Heart right ventricle (tissue), 16 donors: ENCODE results near the gene DIP2C. TPM values are rescaled to one million over a fixed set of nuclear protein-coding genes. Genes with fewer than 3 reads are reported as not detected.
"Not testable (repeated sequence)": the region's sequence is repeated elsewhere in the genome, so short reads cannot be mapped to it uniquely, and the experiment has no call there.

Source experiments
- ATAC-seq, 8 donors: fragments of 200-7000 bp; cut with Tn5 transposase; one replicate each; pipeline ENCODE4 v1.9.1; 2020; ENCODE audit warnings: mild to moderate bottlenecking in 8 of 8, moderate library complexity in 8 of 8, moderate number of reproducible peaks in 1 of 8
- DNase-seq, 2 donors: peaks; one replicate each; pipeline ENCODE4 v3.0.0-alpha.2; 2020
- H3K27ac ChIP-seq, 10 donors: fragments of 200-600 bp; sonication (generic) in 2 of 10; one replicate each; pipeline versions ENCODE4 v1.5.0 to v1.8.0; 2020 to 2022; ENCODE audit warnings: mild to moderate bottlenecking in 3 of 10
- H3K27me3 ChIP-seq, 7 donors: fragments of 200-600 bp; one replicate each; pipeline ENCODE4 v1.8.0; 2021 to 2022; ENCODE audit warnings: mild to moderate bottlenecking in 2 of 7
- H3K36me3 ChIP-seq, 9 donors: fragments of 200-600 bp; sonication (generic) in 1 of 9; one replicate each; pipeline versions ENCODE4 v1.5.0 to v1.8.0; 2020 to 2022; ENCODE audit warnings: mild to moderate bottlenecking in 2 of 9
- H3K4me1 ChIP-seq, 9 donors: fragments of 200-600 bp; sonication (generic) in 1 of 9; one replicate each; pipeline versions ENCODE4 v1.5.0 to v1.8.0; 2020 to 2022; ENCODE audit warnings: mild to moderate bottlenecking in 4 of 9
- H3K4me3 ChIP-seq, 10 donors: fragments of 200-600 bp; sonication (generic) in 2 of 10; one replicate each; pipeline versions ENCODE4 v1.5.0 to v1.8.0; 2020 to 2022; ENCODE audit warnings: mild to moderate bottlenecking in 7 of 10, moderate library complexity in 2 of 10
- H3K9me3 ChIP-seq, 11 donors: fragments of 200-600 bp in 10 of 11; sonication (generic) in 2 of 11; one replicate each; pipeline versions ENCODE4 v1.5.0 to v1.8.0; 2013 to 2022; ENCODE audit warnings: mild to moderate bottlenecking in 2 of 11, control low read depth in 1 of 11, moderate library complexity in 1 of 11
- CTCF ChIP-seq, 9 donors: fragments of 200-600 bp; sonication (generic) in 2 of 9; IDR thresholded peaks; one replicate each; pipeline versions ENCODE4 v1.5.0 to v1.8.0; 2021 to 2022; ENCODE audit warnings: antibody characterized with exemption in 9 of 9, mild to moderate bottlenecking in 5 of 9, moderate library complexity in 1 of 9
- WGBS, 2 donors: extraction: QIAGEN DNeasy Blood & Tissue Kit; methylation state at CpG; one replicate each; pipeline ENCODE4 v1.1.7; 2013; ENCODE audit warnings: inconsistent platforms in 1 of 2; 5-methylcytosine and 5-hydroxymethylcytosine counted together
- intact Hi-C, 10 donors: fragments of 100-400 bp; cut with DNase I; formaldehyde crosslinking; loops; one replicate each; pipeline versions ENCODE4 v1.11.1 to v1.14.2; 2022
- polyA plus RNA-seq, 2 donors: library from polyadenylated mRNA; stranded (reverse); fragments of 200-250 nt; gene quantifications; one replicate each; pipeline ENCODE4 v1.2.3, GENCODE V29; 2013
- total RNA-seq, 10 donors: library from RNA; stranded (reverse); fragmentation: NEBNext Ultra II Directional in 3 of 10; extraction: Animal tissue kit (Norgen Biotek cat#: 25700) in 3 of 10; gene quantifications; one replicate each; pipeline versions ENCODE4 v1.2.1 to v1.2.4, GENCODE V29; 2021 to 2023
- donor health status: Arrhythmogenic right ventricular cardiomyopathy.
- donor health status: ischemic (EF 13 %, LVEDD 7.1; RV severe dilation, severe dysfunction).
- donor health status: healthy with polysubstance abuse.
- donor health status: DM: no; HTN: yes; CAD: no.
- donor health status: DM: no; HTN: no; CAD: no.
- donor health status: ischemic (EF 25% LVEDD 6.9; RV normal size, moderate dysfunction).
- donor health status: ischemic (EF 25% LVEDD 5.7; RV mildly dilated, moderate dysfunction).
- donor health status: healthy.
- donor health status: DM: yes; HTN: yes; CAD: no.
- donor health status: Ischemic cardiomyopathy.
- donor health status: ischemic (EF 35%, LVEDD 5.7; RV mildly dilated, moderate dysfunction).
- donor health status: nonischemic (EF 11% LVEDD 7.7; RV severe dilation, severe dysfunction).
- donor health status: DM: yes; HTN: yes; CAD: no.
- donor health status: PGD.
- donor health status: ischemic (EF 29% LVEDD 5.4; RV normal size, mild dysfunction).
- donor health status: nonischemic (EF 23%, LVEDD 6.1; RV moderate dilation, normal function).

DIP2C gene
- total and polyA plus RNA-seq, 12 donors, result 7.1 to 48.2 (median 33.7) TPM

- H3K36me3 ChIP-seq, result no peaks in the 10 kb centered on the region
- H3K4me3 ChIP-seq, result no peak overlapping the region
- H3K27me3 ChIP-seq, result no peaks in the 10 kb centered on the region
- intact Hi-C loops, result loop anchor here in 1 of 10 donors (10.0 kb wide), 1 partner anchor 146 kb away; no protein-coding TSS in a partner anchor
- no peak for DNase-seq
- TF ChIP-seq CTCF (IDR thresholded peaks at IDR 0.05), result no peak
- peak; percentile 30 to 66 (median 54) for ATAC-seq
- 61 to 66% methylated on average over 14 of the region's 14 CpGs for WGBS, 2 donors
- no peaks in the 10 kb centered on the region for H3K9me3 ChIP-seq
- peak overlapping the region in 9 of 10 donors; percentile 0 to 73 (median 68) for H3K27ac ChIP-seq
- H3K4me1 ChIP-seq, result peaks cover 13 to 64% (median 40%) of the 10 kb centered on the region in 9 donors
Observed at GRCh38 chr10:660970-661596, 28.4 kb downstream of the DIP2C start.

- peak overlapping the region in 9 of 10 donors; percentile 0 to 73 (median 68) for H3K27ac ChIP-seq
- WGBS, 2 donors, result 41 to 59% methylated on average over 6 of the region's 6 CpGs
- intact Hi-C loops, result loop anchor here in 1 of 10 donors (10.0 kb wide), 1 partner anchor 146 kb away; no protein-coding TSS in a partner anchor
Observed at GRCh38 chr10:660413-660969, 29.0 kb downstream of the DIP2C start.

GRCh38 chr10:659688-660141 is 29.8 kb downstream of the DIP2C start:
- 15 to 22% methylated on average over 9 of the region's 9 CpGs for WGBS, 2 donors
- DNase-seq (no peak), ATAC-seq (peak in 2 of 8 donors; percentile 31 to 34)
- peak overlapping the region in 9 of 10 donors; percentile 39 to 73 (median 65) for H3K27ac ChIP-seq
- no peaks in the 10 kb centered on the region for H3K27me3 ChIP-seq
- TF ChIP-seq CTCF (IDR thresholded peaks at IDR 0.05), result no peak
- peaks cover 13 to 65% (median 43%) of the 10 kb centered on the region in 9 donors for H3K4me1 ChIP-seq
- intact Hi-C loops, result loop anchor here in 1 of 10 donors (10.0 kb wide), 1 partner anchor 145 kb away; no protein-coding TSS in a partner anchor
- H3K9me3 ChIP-seq, result no peaks in the 10 kb centered on the region
- no peaks in the 10 kb centered on the region for H3K36me3 ChIP-seq
- H3K4me3 ChIP-seq, result no peak overlapping the region

More at GRCh38 chr10:660413-660969, 29.0 kb downstream of the DIP2C start:
- Histone ChIP-seq H3K36me3 (no peaks in the 10 kb centered on the region), H3K27me3 (no peaks in the 10 kb centered on the region), H3K4me3 (no peak overlapping the region), H3K4me1 (peaks cover 13 to 64% (median 40%) of the 10 kb centered on the region in 9 donors), H3K9me3 (no peaks in the 10 kb centered on the region)
- DNase-seq (no peak), ATAC-seq (peak in 6 of 8 donors; percentile 49 to 76 (median 60))
- TF ChIP-seq CTCF (IDR thresholded peaks at IDR 0.05), result no peak

GRCh38 chr10:657816-658350 is 31.6 kb downstream of the DIP2C start:
- 97 to 99% methylated on average over 6 to 9 of the region's 11 CpGs for WGBS, 2 donors
- H3K27ac ChIP-seq, intact Hi-C loops, DNase-seq, ATAC-seq, H3K4me3 ChIP-seq, H3K36me3 ChIP-seq, H3K9me3 ChIP-seq, H3K27me3 ChIP-seq: not testable (repeated sequence)
- peaks cover 13 to 72% (median 52%) of the 10 kb centered on the region in 9 donors for H3K4me1 ChIP-seq
